TTC549 (cell line): ENCODE results near the gene ACTL10.

Experiments used
- FAIRE-seq: peaks from 2 replicates; lab custom pipeline; 2012; peaks lifted over from hg19 to GRCh38; lab: Jason Lieb, UNC

The ACTL10 gene

GRCh38 chr20:33677991-33678702, 11.4 kb downstream of the ACTL10 start:
- no peak for FAIRE-seq

GRCh38 chr20:33679758-33680485, 13.2 kb downstream of the ACTL10 start:
- FAIRE-seq: no peak

GRCh38 chr20:33680686-33681085, 13.9 kb downstream of the ACTL10 start:
- FAIRE-seq: no peak

- no peak for FAIRE-seq
These were observed 14.5 kb downstream of the ACTL10 start for GRCh38 chr20:33681288-33681687.

- FAIRE-seq: no peak
These were observed 15.1 kb downstream of the ACTL10 start for GRCh38 chr20:33681728-33682353.

- no peak for FAIRE-seq
These were observed 18.0 kb downstream of the ACTL10 start for GRCh38 chr20:33684533-33685327.

GRCh38 chr20:33685328-33686099, 18.8 kb downstream of the ACTL10 start:
- FAIRE-seq: no peak

GRCh38 chr20:33686100-33686983, 19.6 kb downstream of the ACTL10 start, which contains the start of gene E2F1:
Gene E2F1 (minus strand): TSS chr20:33686385. CDS start chr20:33686264, 121 bp downstream.
- FAIRE-seq: no peak

- no peak for FAIRE-seq
These were observed 20.2 kb downstream of the ACTL10 start for GRCh38 chr20:33686984-33687366.

- FAIRE-seq: no peak
These were observed 20.7 kb downstream of the ACTL10 start for GRCh38 chr20:33687370-33687915.

GRCh38 chr20:33687993-33688937, 21.5 kb downstream of the ACTL10 start:
- FAIRE-seq: no peak

GRCh38 chr20:33688938-33689424, 22.2 kb downstream of the ACTL10 start:
- no peak for FAIRE-seq

- no peak for FAIRE-seq
These were observed 22.8 kb downstream of the ACTL10 start for GRCh38 chr20:33689493-33689892.

- FAIRE-seq: no peak
These were observed 23.2 kb downstream of the ACTL10 start for GRCh38 chr20:33689973-33690372.

GRCh38 chr20:33693289-33693688, 26.5 kb downstream of the ACTL10 start:
- no peak for FAIRE-seq

GRCh38 chr20:33693741-33694638, 27.2 kb downstream of the ACTL10 start:
- FAIRE-seq: no peak

GRCh38 chr20:33694639-33695012, 27.9 kb downstream of the ACTL10 start:
- FAIRE-seq: no peak

GRCh38 chr20:33696448-33696847, 29.7 kb downstream of the ACTL10 start:
- no peak for FAIRE-seq
